ENCODE measurements around the gene GLS2. TPM values are rescaled to one million over a fixed set of nuclear protein-coding genes. Genes with fewer than 3 reads are reported as not detected.

GLS2 gene
- total and polyA plus RNA-seq, 9 of the 15 experiments (the other 6 are each of a cell fraction or from before 2014, with no cell fraction given): 0.11 TPM; not detected in 8

DNA sequence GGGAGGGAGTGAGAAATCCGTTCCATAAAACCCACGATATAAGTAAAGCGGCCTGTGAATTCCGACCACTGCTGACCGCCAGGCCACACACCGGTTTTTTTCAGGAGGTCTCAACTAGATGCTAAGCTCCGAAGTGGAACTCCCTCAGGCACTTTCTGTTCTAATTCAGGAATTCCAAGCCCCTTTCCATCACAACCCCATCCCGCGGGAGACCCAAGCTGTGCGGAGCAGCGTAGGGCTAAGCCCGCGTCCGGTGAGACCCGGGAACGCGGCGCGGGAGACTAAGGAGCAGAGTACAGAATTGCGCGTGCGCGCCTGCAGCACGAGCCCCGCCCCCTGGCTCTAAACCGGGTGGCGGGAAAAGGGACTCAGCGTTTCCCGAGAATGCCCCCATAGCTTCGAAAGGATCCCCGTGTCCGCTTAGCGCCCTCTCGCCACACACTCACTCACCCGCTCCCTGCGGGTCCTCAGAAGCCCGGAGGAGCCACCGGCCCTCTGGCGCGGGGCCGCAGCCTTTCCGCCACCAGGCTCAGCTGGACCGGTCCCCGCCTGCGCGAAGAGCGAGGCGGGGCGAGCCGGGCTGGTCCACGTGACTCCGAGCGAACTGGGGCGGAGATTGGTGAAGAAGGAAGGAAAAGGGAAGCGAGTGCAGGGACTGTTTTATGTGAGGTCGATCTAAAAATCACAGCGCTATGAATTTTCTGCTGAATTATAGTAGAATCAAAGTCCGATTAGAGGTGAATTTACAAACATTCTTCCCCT, 38.9 kb downstream of the GLS2 start, which contains the start of gene TIMELESS (continued):
- TF ChIP-seq, protein P1, sequence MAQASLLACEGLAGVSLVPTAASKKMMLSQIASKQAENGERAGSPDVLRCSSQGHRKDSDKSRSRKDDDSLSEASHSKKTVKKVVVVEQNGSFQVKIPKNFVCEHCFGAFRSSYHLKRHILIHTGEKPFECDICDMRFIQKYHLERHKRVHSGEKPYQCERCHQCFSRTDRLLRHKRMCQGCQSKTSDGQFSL (CRISPR knock-in tag; IDR thresholded peaks at IDR 0.05): no peak
- TF ChIP-seq, protein P1 (tag; IDR thresholded peaks at IDR 0.05): no peak
- TF ChIP-seq POLR2A (conservative IDR thresholded peaks at IDR 0.05) (peak; percentile 95), LCOR (CRISPR knock-in tag; IDR thresholded peaks at IDR 0.05) (peak; percentile 76; the same call in 1 of the 2 replicates), NBN (IDR thresholded peaks at IDR 0.05; ENCODE audit: low read depth) (no peak), CCNT2 (IDR thresholded peaks at IDR 0.05; ENCODE audit: borderline replicate concordance, extremely low read depth, insufficient read length, low read depth, low read length) (peak; percentile 77), STAT5B (CRISPR knock-in tag; IDR thresholded peaks at IDR 0.05) (no peak), ZFPM2 (CRISPR knock-in tag; IDR thresholded peaks at IDR 0.05) (no peak), ZNF561 (CRISPR knock-in tag; conservative IDR thresholded peaks at IDR 0.05) (no peak), ZNF717 (CRISPR knock-in tag; IDR thresholded peaks at IDR 0.05) (no peak), CBX5 (IDR thresholded peaks at IDR 0.05; ENCODE audit: borderline replicate concordance, low read depth) (no peak), ZNF174 (CRISPR knock-in tag; IDR thresholded peaks at IDR 0.05) (no peak), TGIF2 (CRISPR knock-in tag; IDR thresholded peaks at IDR 0.05) (no peak), ETS2 (tag; IDR thresholded peaks at IDR 0.05; ENCODE audit: borderline replicate concordance, poor library complexity, severe bottlenecking) (no peak), PHTF2 (CRISPR knock-in tag; IDR thresholded peaks at IDR 0.05) (no peak), HDGF (IDR thresholded peaks at IDR 0.05) (no peak), HDAC2 (IDR thresholded peaks at IDR 0.05) (peak; percentile 60; the same call in 1 of the 2 replicates)
- TF ChIP-seq, protein P2, sequence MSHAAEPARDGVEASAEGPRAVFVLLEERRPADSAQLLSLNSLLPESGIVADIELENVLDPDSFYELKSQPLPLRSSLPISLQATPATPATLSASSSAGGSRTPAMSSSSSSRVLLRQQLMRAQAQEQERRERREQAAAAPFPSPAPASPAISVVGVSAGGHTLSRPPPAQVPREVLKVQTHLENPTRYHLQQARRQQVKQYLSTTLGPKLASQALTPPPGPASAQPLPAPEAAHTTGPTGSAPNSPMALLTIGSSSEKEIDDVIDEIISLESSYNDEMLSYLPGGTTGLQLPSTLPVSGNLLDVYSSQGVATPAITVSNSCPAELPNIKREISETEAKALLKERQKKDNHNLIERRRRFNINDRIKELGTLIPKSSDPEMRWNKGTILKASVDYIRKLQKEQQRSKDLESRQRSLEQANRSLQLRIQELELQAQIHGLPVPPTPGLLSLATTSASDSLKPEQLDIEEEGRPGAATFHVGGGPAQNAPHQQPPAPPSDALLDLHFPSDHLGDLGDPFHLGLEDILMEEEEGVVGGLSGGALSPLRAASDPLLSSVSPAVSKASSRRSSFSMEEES (CRISPR knock-in tag; IDR thresholded peaks at IDR 0.05): peak; percentile 92
- TF ChIP-seq, protein P3, sequence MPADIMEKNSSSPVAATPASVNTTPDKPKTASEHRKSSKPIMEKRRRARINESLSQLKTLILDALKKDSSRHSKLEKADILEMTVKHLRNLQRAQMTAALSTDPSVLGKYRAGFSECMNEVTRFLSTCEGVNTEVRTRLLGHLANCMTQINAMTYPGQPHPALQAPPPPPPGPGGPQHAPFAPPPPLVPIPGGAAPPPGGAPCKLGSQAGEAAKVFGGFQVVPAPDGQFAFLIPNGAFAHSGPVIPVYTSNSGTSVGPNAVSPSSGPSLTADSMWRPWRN (IDR thresholded peaks at IDR 0.05; ENCODE audit: low read depth): no peak
- TF ChIP-seq, protein P4, sequence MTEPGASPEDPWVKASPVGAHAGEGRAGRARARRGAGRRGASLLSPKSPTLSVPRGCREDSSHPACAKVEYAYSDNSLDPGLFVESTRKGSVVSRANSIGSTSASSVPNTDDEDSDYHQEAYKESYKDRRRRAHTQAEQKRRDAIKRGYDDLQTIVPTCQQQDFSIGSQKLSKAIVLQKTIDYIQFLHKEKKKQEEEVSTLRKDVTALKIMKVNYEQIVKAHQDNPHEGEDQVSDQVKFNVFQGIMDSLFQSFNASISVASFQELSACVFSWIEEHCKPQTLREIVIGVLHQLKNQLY (CRISPR knock-in tag; conservative IDR thresholded peaks at IDR 0.05): 0 out of 4 replicates have a peak, but pooled peaks of 1 of the 2 experiments have one; percentile 35
- TF ChIP-seq, protein P5, sequence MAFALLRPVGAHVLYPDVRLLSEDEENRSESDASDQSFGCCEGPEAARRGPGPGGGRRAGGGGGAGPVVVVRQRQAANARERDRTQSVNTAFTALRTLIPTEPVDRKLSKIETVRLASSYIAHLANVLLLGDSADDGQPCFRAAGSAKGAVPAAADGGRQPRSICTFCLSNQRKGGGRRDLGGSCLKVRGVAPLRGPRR (CRISPR knock-in tag; IDR thresholded peaks at IDR 0.05): no peak
- TF ChIP-seq, protein P6, sequence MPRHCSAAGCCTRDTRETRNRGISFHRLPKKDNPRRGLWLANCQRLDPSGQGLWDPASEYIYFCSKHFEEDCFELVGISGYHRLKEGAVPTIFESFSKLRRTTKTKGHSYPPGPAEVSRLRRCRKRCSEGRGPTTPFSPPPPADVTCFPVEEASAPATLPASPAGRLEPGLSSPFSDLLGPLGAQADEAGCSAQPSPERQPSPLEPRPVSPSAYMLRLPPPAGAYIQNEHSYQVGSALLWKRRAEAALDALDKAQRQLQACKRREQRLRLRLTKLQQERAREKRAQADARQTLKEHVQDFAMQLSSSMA (CRISPR knock-in tag; IDR thresholded peaks at IDR 0.05): no peak; the same call in 1 of the 2 replicates

All from K562 (cell line).